HFFc6 (cell line): ENCODE data around the gene ZNF514. TPM values are rescaled to one million over a fixed set of nuclear protein-coding genes. Genes with fewer than 3 reads are reported as not detected.

Source experiments
- DNase-seq: peaks from one replicate; pipeline ENCODE4 v3.0.0-alpha.2; 2018
- H3K27ac Mint-ChIP-seq: 2 replicates; pipeline ENCODE4 v1.8.0; 2020; ENCODE audit warnings: mild to moderate bottlenecking, mixed read lengths
- H3K27me3 Mint-ChIP-seq: 2 replicates; pipeline ENCODE4 v1.8.0; 2021; ENCODE audit warnings: mild to moderate bottlenecking, moderate library complexity, mixed read lengths; ENCODE audit not compliant: insufficient read depth
- H3K36me3 Mint-ChIP-seq: 2 replicates; pipeline ENCODE4 v1.8.0; 2021; ENCODE audit warnings: low read depth, mixed read lengths
- H3K4me1 Mint-ChIP-seq: 2 replicates; pipeline ENCODE4 v1.8.0; 2020; ENCODE audit warnings: low read depth, mixed read lengths
- H3K4me3 Mint-ChIP-seq: 2 replicates; pipeline ENCODE4 v1.8.0; 2020; ENCODE audit warnings: mild to moderate bottlenecking, moderate library complexity, mixed read lengths
- H3K9me3 Mint-ChIP-seq: 2 replicates; pipeline ENCODE4 v1.8.0; 2020; ENCODE audit warnings: mild to moderate bottlenecking, mixed read lengths
- CTCF ChIP-seq: fragments of 200-600 bp; sonication (generic); IDR thresholded peaks from 2 replicates; pipeline ENCODE4 v1.5.0; 2021; ENCODE audit warnings: antibody characterized with exemption, mild to moderate bottlenecking
- long read RNA-seq: library from polyadenylated mRNA; unstranded; transcript quantifications from one replicate; pipeline ENCODE4 v2.0.0, GENCODE V29; 2019
- total RNA-seq, 6 experiments: library from RNA; stranded (reverse); fragmentation: NEBNext Ultra II Directional; extraction: Animal tissue kit (Norgen Biotek cat#: 25700); gene quantifications; 2 replicates in 1 of 6; 3 replicates in 5 of 6; pipeline ENCODE4 v1.2.3, GENCODE V29; 2021

The ZNF514 gene
- 1 to 10 TPM; 6.3 to 8.2 (median 7.1) TPM for total RNA-seq
- long read RNA-seq, partial matches to known transcripts: 0 of 2 reads
- long read RNA-seq, other reads (novel, unspliced or antisense): 2 of 2 reads

GRCh38 chr2:95159690-95160449 is at the start of gene ZNF514:
Gene ZNF514 (minus strand): TSS chr2:95159848. CDS start chr2:95153253, 6,595 bp downstream.
- peaks cover 20% of the 10 kb centered on the region for H3K9me3 Mint-ChIP-seq
- H3K4me3 Mint-ChIP-seq: peak within 1 kb of the TSS; percentile 89
- H3K36me3 Mint-ChIP-seq: peaks cover 42% of the 10 kb centered on the region
- H3K27ac Mint-ChIP-seq: peak within 1 kb of the TSS; percentile 76
- no peak for TF ChIP-seq CTCF
- peaks cover 15% of the 10 kb centered on the region for H3K4me1 Mint-ChIP-seq
- H3K27me3 Mint-ChIP-seq: no peaks in the 10 kb centered on the region; the same call in 1 of the 2 replicates
- peak; percentile 46 for DNase-seq

DNA sequence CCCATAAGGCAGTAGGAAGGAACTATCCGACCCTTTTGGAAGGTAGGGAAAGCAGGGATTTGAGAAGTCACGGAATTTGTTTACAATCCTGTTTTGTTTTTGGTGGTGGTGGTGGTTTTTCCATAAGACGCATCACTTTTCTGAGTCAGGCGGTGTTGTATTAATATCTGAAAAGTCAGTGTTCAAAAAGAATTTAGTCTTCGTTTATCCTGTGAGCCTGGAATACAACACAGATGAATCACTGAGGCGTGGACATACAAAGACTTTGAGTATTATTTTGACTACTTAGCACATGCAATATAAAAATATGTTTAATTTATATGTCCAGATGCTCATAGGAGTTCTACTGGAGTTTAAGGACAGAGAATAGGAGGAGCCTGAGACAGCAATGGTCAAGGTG is 48.5 kb upstream of the ZNF514 start:
- Mint-ChIP-seq H3K27ac (no peak overlapping the region), H3K4me3 (peak overlapping the region; percentile 92), H3K27me3 (0 out of 2 replicates have a peak, but pooled peaks cover 4% of the 10 kb centered on the region), H3K9me3 (peaks cover 55% of the 10 kb centered on the region), H3K4me1 (peaks cover 14% of the 10 kb centered on the region), H3K36me3 (peaks cover 44% of the 10 kb centered on the region)
- no peak for TF ChIP-seq CTCF
- no peak for DNase-seq

DNA sequence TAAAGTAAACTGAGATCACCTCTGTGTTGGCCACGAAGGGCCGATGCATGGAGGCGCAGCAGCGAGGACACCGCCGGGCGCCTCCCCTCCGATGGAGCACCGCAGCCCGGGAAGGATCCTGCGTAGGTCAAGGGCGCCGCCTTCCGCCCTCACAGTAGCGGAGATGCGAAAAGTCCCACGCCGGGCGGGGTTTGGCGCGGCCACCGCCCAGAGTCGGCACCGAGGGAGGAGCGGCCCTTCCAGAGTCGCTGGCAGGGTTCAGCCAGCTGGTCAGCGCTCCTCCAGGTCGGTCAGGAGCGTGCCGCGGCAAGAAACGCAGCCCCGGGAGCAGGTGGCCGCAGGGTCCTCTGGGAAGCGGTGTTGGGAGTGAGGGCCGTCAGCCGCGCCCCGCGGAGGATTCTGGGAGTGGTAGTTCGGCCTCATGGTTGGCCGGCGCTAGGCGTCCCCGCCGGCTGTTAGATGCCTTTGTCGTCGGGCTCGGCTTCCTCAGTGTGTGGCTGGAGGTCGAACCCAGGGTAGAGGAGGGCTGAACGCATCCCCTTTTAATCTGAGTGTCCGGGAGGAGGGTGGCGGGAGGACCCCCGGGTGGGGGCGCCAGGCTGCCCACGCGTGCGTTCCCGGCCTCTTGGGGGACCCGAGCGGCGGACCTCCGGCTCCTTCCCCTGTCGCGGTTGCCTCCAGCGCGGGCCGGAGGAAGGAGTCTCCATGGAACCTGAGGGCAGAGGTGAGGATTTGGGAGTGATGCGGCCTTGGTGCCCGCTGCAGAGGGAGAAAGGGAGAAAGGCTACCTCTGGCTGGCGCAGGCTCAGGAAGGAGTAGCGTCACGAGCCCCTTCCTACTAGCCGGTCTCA is 47.7 kb upstream of the ZNF514 start, which contains the start of gene ZNF892:
Gene ZNF892, plus strand, starts transcription at position 411 of the 851 bp plus-strand sequence. Its CDS starts 295 bp downstream, at position 706.
- peaks cover 55% of the 10 kb centered on the region for H3K9me3 Mint-ChIP-seq
- peak within 1 kb of the TSS; percentile 92 for H3K4me3 Mint-ChIP-seq
- H3K27me3 Mint-ChIP-seq: 0 out of 2 replicates have a peak, but pooled peaks cover 4% of the 10 kb centered on the region
- peak within 1 kb of the TSS; percentile 21; the same call in 1 of the 2 replicates for H3K27ac Mint-ChIP-seq
- TF ChIP-seq CTCF: peak; percentile 46; the same call in 1 of the 2 replicates
- H3K4me1 Mint-ChIP-seq: peaks cover 14% of the 10 kb centered on the region
- peak; percentile 79 for DNase-seq
- peaks cover 37% of the 10 kb centered on the region for H3K36me3 Mint-ChIP-seq

DNA sequence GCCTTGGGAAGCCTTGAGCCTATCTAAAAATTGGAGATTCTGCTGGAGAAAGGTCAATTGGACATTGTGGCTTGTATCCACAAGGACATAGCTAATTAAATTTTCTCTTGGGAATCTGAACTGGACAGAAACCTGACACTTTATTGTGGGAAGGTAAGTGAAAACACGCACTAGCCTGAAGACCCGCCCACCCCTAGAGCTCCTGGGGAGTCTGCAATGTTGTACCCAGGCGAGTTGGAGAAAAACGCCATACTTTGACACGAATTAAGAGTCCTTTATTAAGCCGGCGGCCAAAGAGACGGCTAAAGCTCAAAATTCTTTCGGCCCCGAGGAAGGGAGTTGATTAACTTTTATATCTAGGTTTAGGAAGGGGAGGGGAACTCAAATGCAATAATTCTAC is 46.4 kb upstream of the ZNF514 start:
- peaks cover 14% of the 10 kb centered on the region for H3K4me1 Mint-ChIP-seq
- peaks cover 27% of the 10 kb centered on the region for H3K36me3 Mint-ChIP-seq
- H3K27me3 Mint-ChIP-seq: 0 out of 2 replicates have a peak, but pooled peaks cover 4% of the 10 kb centered on the region
- no peak for TF ChIP-seq CTCF
- peak overlapping the region; percentile 92 for H3K4me3 Mint-ChIP-seq
- no peak for DNase-seq
- peaks cover 45% of the 10 kb centered on the region for H3K9me3 Mint-ChIP-seq
- H3K27ac Mint-ChIP-seq: no peak overlapping the region

DNA sequence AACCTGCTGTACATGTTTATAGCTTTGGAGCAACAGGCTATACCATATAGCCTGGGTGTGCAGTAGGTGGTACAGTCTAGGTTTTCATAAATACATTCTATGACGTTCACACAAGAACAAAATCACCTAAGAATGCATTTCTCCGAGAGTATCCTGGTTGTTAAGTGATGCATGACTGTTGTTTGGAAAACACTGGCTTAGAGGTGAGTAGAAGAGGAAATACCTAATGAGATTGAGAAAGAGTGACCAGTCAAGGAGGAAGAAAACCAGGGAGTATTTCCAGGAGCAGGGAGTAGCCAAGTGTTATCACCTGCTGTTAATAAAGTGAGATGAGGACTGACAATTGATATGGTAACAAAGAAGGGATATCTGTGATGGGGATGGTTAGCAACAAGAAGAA is 44.7 kb upstream of the ZNF514 start:
- DNase-seq: no peak
- TF ChIP-seq CTCF: no peak
- H3K9me3 Mint-ChIP-seq: peaks cover 39% of the 10 kb centered on the region
- H3K4me3 Mint-ChIP-seq: no peak overlapping the region
- H3K4me1 Mint-ChIP-seq: peaks cover 14% of the 10 kb centered on the region
- H3K36me3 Mint-ChIP-seq: peaks cover 21% of the 10 kb centered on the region
- H3K27me3 Mint-ChIP-seq: peaks cover 7% of the 10 kb centered on the region
- H3K27ac Mint-ChIP-seq: no peak overlapping the region
